HG02870 (cell line): Measurements from ENCODE around the gene FTL.

Experiments used
- ATAC-seq: cut with Tn5 transposase; IDR thresholded peaks from one replicate; pipeline ENCODE4 v1.9.1; 2021; ENCODE audit warnings: mild to moderate bottlenecking, moderate library complexity; ENCODE audit not compliant: unreplicated experiment

FTL gene

GRCh38 chr19:48964205-48965039, 687 bp upstream of the FTL start:
- ATAC-seq = no peak

- ATAC-seq = no peak
Measured at GRCh38 chr19:48965806-48966540, 864 bp downstream of the FTL start.

- ATAC-seq = no peak
Measured at GRCh38 chr19:48966541-48967345, 1.6 kb downstream of the FTL start.

- no peak for ATAC-seq
Measured at GRCh38 chr19:48967346-48968178, 2.5 kb downstream of the FTL start.

GRCh38 chr19:48968179-48968661, 3.1 kb downstream of the FTL start:
- ATAC-seq = no peak

- ATAC-seq = no peak
Measured at GRCh38 chr19:48968813-48969218, 3.7 kb downstream of the FTL start.

- no peak for ATAC-seq
Measured at GRCh38 chr19:48969276-48970138, 4.4 kb downstream of the FTL start.

- ATAC-seq = no peak
Measured at GRCh38 chr19:48970139-48970766, 5.1 kb downstream of the FTL start.

- no peak for ATAC-seq
Measured at GRCh38 chr19:48970923-48971395, 5.8 kb downstream of the FTL start.

GRCh38 chr19:48975947-48976847, 11.1 kb downstream of the FTL start:
- ATAC-seq = no peak

GRCh38 chr19:48977061-48977460, 12.0 kb downstream of the FTL start:
- no peak for ATAC-seq

GRCh38 chr19:48982280-48982679, 17.2 kb downstream of the FTL start:
- ATAC-seq = no peak

GRCh38 chr19:48985711-48986110, 20.6 kb downstream of the FTL start:
- ATAC-seq = no peak

GRCh38 chr19:48986211-48986610, 21.1 kb downstream of the FTL start:
- no peak for ATAC-seq

- no peak for ATAC-seq
Measured at GRCh38 chr19:48987323-48987722, 22.2 kb downstream of the FTL start.

GRCh38 chr19:48988286-48988685, 23.2 kb downstream of the FTL start:
- ATAC-seq = no peak

- no peak for ATAC-seq
Measured at GRCh38 chr19:48988860-48989259, 23.8 kb downstream of the FTL start.
